ENCODE data around the gene CCDC74B.
"Not testable (repeated sequence)": the region's sequence is repeated elsewhere in the genome, so short reads cannot be mapped to it uniquely, and the experiment has no call there.

CCDC74B gene

GRCh38 chr2:130150181-130151144 lies 5.6 kb upstream of the CCDC74B start:
- DNase-seq (ENCODE audit: low read depth) = no peak

- DNase-seq (ENCODE audit: low read depth) = not testable (repeated sequence)
Observed at GRCh38 chr2:130148515-130148914, 3.6 kb upstream of the CCDC74B start.

- not testable (repeated sequence) for DNase-seq (ENCODE audit: low read depth)
Observed at GRCh38 chr2:130143266-130144039, 1.5 kb downstream of the CCDC74B start.

DNA sequence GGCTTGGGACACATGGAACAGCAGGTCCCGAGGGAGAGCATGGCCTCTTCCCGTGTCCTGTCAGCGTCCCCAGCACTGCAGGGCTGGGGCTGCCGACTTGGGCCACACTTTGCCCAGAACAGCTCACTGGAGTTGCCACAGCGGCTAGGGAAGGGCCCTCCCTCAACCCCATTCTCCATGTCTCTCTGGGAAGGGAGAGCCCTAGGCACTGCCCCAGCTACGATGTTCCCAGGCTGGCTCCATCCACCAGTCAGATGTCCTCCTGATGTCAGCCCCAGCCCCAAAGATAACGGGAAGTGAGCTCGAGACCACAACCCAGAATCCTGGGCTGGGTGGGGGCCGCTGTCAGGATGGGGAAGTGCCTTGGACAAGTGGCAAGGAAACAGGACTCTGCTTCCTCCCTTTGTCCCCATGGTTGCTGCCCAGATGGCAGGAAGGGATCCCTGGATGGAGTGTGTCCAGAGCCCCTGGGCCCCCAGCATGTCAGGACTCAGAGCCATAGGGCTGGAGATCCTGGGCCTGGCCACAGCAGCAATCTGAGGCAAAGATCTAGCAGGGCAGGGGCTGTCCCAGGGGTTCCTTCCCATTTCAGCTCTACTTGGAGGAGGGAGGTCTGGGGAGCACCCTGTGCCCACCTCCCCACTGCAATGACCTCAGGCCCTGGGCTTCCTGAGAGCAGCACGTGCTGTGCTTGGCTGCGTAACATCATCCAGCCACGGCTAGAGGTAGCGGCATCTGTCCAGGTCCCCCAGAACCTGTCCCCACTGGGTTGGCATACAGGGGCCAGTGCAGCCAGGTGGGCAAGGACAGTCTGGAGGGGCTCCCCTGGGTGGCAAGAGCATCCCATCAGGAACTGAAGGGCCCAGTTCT lies 2.3 kb downstream of the CCDC74B start:
- not testable (repeated sequence) for DNase-seq (ENCODE audit: low read depth)

GRCh38 chr2:130141645-130142370 lies 3.1 kb downstream of the CCDC74B start:
- DNase-seq (ENCODE audit: low read depth) = not testable (repeated sequence)

DNA sequence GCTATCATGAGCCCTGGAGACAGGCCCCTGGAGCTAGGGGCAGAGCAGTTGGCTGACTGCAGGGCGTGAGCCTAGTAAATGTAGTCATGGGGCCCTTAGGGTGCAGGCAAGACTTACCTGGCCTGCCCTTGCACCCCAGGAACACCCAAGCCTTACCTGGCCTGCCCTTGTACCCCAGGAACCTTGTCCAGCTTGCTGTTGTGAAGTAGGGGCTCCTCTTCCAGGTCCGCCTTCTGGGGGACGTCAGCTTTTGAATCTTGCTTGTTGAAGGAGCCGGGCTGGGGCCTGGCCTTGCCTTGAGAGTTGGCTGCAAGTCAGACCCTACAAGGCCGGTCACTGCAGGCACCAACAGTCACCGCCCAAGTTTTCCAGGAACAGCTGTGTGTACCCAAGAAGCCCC lies 3.9 kb downstream of the CCDC74B start:
- not testable (repeated sequence) for DNase-seq (ENCODE audit: low read depth)

DNA sequence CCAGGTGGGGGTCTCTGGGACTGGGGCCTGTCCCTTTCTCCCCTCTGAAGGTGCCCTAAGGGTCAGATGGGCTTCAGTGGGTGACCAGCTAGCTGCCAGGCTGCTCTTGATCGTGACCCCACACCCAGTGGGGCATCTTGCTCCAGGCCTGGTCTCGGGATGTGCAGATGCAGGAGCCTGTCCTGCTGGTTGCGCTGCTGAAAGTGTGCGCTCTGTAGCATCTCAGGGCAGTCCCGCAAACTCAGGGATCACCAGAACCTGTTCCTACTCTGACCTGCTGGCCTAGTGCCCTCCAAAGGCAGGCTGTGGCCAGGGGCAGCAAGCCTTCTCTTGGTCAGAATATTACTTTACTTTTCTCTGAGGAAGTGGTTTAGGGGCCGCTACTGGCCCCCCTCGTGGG lies 4.4 kb downstream of the CCDC74B start:
- DNase-seq (ENCODE audit: low read depth) = not testable (repeated sequence)

GRCh38 chr2:130139331-130140280 lies 5.3 kb downstream of the CCDC74B start:
- DNase-seq (ENCODE audit: low read depth) = not testable (repeated sequence)

GRCh38 chr2:130138841-130139251 lies 6.1 kb downstream of the CCDC74B start:
- DNase-seq (ENCODE audit: low read depth) = not testable (repeated sequence)

DNA sequence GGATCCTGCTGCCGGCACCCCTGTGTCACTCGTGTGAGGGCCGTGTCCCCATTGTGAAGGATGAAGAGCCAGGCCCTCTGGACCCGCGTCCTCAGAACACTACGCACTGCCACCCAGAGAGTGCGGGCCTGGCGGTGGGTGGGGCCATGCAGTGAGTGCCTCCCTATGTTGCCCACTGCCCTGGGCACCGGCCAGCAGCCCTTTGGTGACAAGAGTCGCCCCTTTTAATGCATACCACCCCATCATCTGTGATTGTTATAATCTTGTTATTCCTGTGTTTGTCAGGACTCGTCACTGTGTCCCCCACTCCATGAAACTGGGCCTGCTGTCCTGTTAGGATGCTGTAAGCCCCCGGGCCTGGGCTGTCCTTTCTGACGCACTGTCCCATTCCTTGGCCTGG lies 6.6 kb downstream of the CCDC74B start:
- not testable (repeated sequence) for DNase-seq (ENCODE audit: low read depth)

DNA sequence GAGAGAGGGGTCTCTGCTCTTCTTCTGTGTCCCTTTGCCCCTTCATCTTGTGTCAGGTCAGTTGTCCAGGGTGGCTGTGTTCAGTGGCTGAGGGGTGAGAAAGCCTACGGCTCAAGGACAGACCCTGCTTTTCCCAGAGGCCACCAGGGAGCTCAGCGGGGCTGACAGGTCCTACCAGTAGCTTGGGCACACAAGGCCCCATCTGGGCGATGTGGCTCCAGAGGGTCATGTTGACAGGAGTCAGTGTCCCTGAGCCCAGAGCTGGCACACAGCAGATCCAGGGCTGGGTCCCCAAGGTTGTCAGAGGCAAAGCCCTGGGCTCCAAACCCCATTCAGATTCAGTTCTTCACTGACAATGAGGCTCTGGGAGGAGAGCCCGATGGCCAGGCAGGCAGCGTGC lies 7.8 kb downstream of the CCDC74B start:
- DNase-seq (ENCODE audit: low read depth) = not testable (repeated sequence)

DNA sequence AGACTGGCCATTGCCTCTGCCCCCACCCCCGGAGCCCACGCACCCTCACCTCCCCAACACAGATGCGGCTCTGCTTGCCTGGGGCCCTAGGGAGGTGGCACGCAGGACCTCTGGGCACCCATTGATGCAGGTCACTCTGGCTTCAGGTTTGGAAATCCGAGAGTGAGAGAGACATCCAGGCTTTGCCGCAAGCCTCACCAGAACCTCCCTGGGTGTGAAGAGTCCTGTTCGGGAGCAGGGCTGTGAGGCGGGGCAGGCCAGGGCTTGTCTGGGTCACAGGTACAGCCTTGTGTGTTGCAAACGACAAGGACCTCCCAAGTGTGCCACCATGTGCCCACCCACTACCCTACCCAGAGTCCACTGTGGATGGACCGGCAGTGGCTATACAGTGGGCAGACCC lies 8.4 kb downstream of the CCDC74B start:
- not testable (repeated sequence) for DNase-seq (ENCODE audit: low read depth)

- DNase-seq (ENCODE audit: low read depth) = no peak
Observed at GRCh38 chr2:130135692-130136541, 9.0 kb downstream of the CCDC74B start.

GRCh38 chr2:130129120-130129829 lies 15.6 kb downstream of the CCDC74B start, which contains the start of gene POTEF:
TSS of gene POTEF (minus strand) at chr2:130129222. CDS start at chr2:130120515, 8,707 bp downstream.
- DNase-seq (ENCODE audit: low read depth) = not testable (repeated sequence)

- not testable (repeated sequence) for DNase-seq (ENCODE audit: low read depth)
Observed at GRCh38 chr2:130128464-130128863, 16.4 kb downstream of the CCDC74B start.

DNA sequence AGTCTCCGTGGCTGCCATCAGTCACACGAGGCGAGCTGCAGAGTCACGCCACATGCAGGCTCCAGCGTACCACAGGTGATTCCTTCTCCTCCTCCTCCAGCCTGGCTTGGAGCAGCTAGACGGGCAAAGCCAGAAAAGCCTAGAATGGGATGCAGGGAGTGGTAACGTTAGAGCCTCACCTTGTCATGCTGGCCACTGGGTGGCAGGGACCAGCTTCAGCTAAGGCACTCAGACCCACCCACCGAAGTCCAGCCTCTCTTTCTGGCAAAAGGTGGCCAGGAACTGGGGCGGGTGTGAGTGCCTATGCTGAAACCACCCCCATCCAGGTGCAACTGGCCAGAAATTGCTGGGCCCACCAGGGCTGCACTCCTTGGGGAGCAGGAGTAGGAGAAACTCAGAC lies 17.2 kb downstream of the CCDC74B start:
- DNase-seq (ENCODE audit: low read depth) = not testable (repeated sequence)

DNA sequence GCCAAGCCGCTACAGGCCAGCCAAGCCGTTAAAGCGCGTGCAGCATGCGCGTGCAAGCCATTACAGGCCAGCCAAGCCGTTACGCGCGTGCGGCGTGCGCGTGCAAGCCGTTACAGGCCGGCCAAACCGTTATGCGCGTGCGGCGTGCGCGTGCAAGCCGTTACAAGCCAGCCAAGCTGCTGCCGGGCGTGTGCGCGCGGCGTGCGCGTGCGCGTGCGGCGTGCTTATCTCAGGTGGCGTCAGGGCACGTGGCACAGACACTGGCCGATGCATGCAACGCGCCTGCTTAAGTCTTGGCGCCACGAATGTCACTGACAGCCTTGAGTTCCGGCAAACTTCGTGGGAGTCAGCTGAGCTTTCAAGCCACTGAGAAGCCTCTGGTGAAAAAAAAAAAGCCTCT lies 24.0 kb downstream of the CCDC74B start:
- DNase-seq (ENCODE audit: low read depth) = not testable (repeated sequence)
